ENCODE measurements around the gene HOXC9. TPM values are rescaled to one million over a fixed set of nuclear protein-coding genes. Genes with fewer than 3 reads are reported as not detected.

HOXC9 gene
- total and polyA plus RNA-seq, 2 of the 4 experiments (the other 2 are of a cell fraction), result 0.26 TPM; not detected in 1

DNA sequence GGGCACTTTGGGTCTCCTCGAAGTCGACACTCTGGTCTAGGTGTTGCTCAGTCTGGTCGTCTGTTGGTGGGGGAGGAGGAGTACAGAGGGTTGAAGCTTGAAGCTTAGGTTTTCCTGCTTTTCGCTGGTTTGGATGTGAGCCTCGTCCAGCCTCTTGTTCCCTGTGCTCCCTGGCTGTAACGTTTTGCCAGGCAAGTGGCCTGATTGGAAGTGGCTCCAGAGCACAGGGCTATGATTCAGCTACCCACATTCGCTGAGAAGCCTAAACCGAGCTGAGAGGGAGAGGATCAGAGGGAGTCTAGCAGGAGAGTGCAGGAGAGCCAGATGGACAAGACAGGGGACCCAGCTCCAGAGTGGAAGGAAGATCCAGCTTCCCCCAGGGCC, 8.9 kb upstream of the HOXC9 start:
- intact Hi-C loops (cut with micrococcal nuclease) (no loop called here), in situ Hi-C loops (cut with MboI; ENCODE audit: low sequenced_read_pairs) (loop anchor here (10.0 kb wide), 2 partner anchors 226 to 384 kb away; no protein-coding TSS in a partner anchor), dilution Hi-C loops (cut with HindIII; ENCODE audit: low sequenced_read_pairs, unreplicated experiment) (no loop called here)
- POLR2A ChIA-PET (ENCODE audit: unreplicated experiment), result no interaction called here
- H4K8ac ChIP-seq (ENCODE audit: low read depth in 2 of 2, low read length in 2 of 2), result no peak overlapping the region
- H4K91ac ChIP-seq (ENCODE audit: insufficient read depth, low read depth, low read length), result no peak overlapping the region
- no peak overlapping the region for H2BK5ac ChIP-seq (ENCODE audit: low read depth, low read length, poor library complexity, severe bottlenecking)
- H3K27ac ChIP-seq (ENCODE audit: insufficient read depth, low read length), result no peak overlapping the region
- H3K27me3 ChIP-seq (ENCODE audit: control insufficient read depth, insufficient read depth, low read length), result peaks cover 98% of the 10 kb centered on the region
- peak overlapping the region; percentile 37 for H2AFZ ChIP-seq (replicated peaks; ENCODE audit: low read length, poor library complexity)
- WGBS, 2 experiments (ENCODE audit: extremely low coverage in 2 of 2, insufficient read length in 1 of 2), result 4% methylated on average over 3 of the region's 8 CpGs; no CpG with 5 or more reads in 1 of the 2 experiments
- H2BK15ac ChIP-seq (ENCODE audit: low read depth, low read length), result no peak overlapping the region
- H3K4me3 ChIP-seq (ENCODE audit: insufficient read depth, low read depth, low read length), result no peak overlapping the region
- H2AK9ac ChIP-seq (replicated peaks; ENCODE audit: low read depth, low read length, poor library complexity), result no peak overlapping the region
- H3K36me3 ChIP-seq (ENCODE audit: control insufficient read depth, insufficient read depth, low read length), result no peaks in the 10 kb centered on the region
- no peaks in the 10 kb centered on the region for H3K79me1 ChIP-seq (ENCODE audit: low read depth in 1 of 2, low read length in 2 of 2)
- H3K9me1 ChIP-seq (ENCODE audit: insufficient read depth, low read length), result no peaks in the 10 kb centered on the region
- H3K9me3 ChIP-seq (ENCODE audit: control insufficient read depth, insufficient read depth, low read length), result peaks cover 15% of the 10 kb centered on the region
- no peak overlapping the region for H3K23ac ChIP-seq (ENCODE audit: low read depth, low read length)
- H3K4me2 ChIP-seq (ENCODE audit: low read depth, low read length), result no peak overlapping the region
- no peak overlapping the region for H3K56ac ChIP-seq (ENCODE audit: extremely low read depth, insufficient read depth, low read length)
- H4K20me1 ChIP-seq (ENCODE audit: insufficient read depth, low read length), result no peaks in the 10 kb centered on the region; the same call in 1 of the 2 replicates
- no peak overlapping the region for H3K9ac ChIP-seq (ENCODE audit: low read depth, low read length)
- no peak overlapping the region for H3K4ac ChIP-seq (ENCODE audit: low read depth, low read length)
- no peak overlapping the region for H3K18ac ChIP-seq (ENCODE audit: low read depth, low read length)
- H2AK5ac ChIP-seq (ENCODE audit: low read depth, low read length), result no peak overlapping the region
- CTCF ChIA-PET, result interaction anchor here (2.3 kb wide), 1 partner anchor 210 kb away, joined by 8 read pairs; no protein-coding TSS in a partner anchor
- H2BK20ac ChIP-seq (ENCODE audit: low read depth, low read length), result no peak overlapping the region
- BruUV-seq (replicated peaks), result no TSS peak
- TF ChIP-seq, protein P1, sequence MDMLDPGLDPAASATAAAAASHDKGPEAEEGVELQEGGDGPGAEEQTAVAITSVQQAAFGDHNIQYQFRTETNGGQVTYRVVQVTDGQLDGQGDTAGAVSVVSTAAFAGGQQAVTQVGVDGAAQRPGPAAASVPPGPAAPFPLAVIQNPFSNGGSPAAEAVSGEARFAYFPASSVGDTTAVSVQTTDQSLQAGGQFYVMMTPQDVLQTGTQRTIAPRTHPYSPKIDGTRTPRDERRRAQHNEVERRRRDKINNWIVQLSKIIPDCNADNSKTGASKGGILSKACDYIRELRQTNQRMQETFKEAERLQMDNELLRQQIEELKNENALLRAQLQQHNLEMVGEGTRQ (IDR thresholded peaks at IDR 0.05; ENCODE audit: low read depth, low read length), result no peak
- TF ChIP-seq, protein P2, sequence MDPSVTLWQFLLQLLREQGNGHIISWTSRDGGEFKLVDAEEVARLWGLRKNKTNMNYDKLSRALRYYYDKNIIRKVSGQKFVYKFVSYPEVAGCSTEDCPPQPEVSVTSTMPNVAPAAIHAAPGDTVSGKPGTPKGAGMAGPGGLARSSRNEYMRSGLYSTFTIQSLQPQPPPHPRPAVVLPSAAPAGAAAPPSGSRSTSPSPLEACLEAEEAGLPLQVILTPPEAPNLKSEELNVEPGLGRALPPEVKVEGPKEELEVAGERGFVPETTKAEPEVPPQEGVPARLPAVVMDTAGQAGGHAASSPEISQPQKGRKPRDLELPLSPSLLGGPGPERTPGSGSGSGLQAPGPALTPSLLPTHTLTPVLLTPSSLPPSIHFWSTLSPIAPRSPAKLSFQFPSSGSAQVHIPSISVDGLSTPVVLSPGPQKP (IDR thresholded peaks at IDR 0.05; ENCODE audit: borderline replicate concordance, low read depth, low read length), result no peak
- TF ChIP-seq MAZ (IDR thresholded peaks at IDR 0.05; ENCODE audit: borderline replicate concordance, low read depth, low read length), result no peak
- TF ChIP-seq RAD21 (IDR thresholded peaks at IDR 0.05; ENCODE audit: low read length), result no peak
- ATAC-seq (ENCODE audit: low read depth), result no peak
- DNase-seq, result no peak
- H3K14ac ChIP-seq (replicated peaks; ENCODE audit: low read depth, low read length), result no peak overlapping the region
- H4K5ac ChIP-seq (ENCODE audit: low read depth, low read length), result no peak overlapping the region
- no peak overlapping the region for H2BK120ac ChIP-seq (ENCODE audit: low read depth, low read length)
- H3K4me1 ChIP-seq (ENCODE audit: control insufficient read depth, insufficient read depth, low read length), result peaks cover 3% of the 10 kb centered on the region; the same call in 1 of the 2 replicates
